PFSK-1 (cell line): ENCODE measurements around the gene BCAS4.

Experiments used
- POLR2AphosphoS5 ChIP-seq: IDR thresholded peaks from 2 replicates; pipeline ENCODE4 v1.6.1; 2012; ENCODE audit warnings: low read depth, mild to moderate bottlenecking, control low read depth, low read length, moderate library complexity
- REST ChIP-seq, 2 experiments: IDR thresholded peaks; 2 replicates each; pipeline versions ENCODE4 v1.6.1 to v1.8.0; 2011 to 2012; ENCODE audit warnings: low read depth in 2 of 2, low read length in 2 of 2, control low read depth in 1 of 2, inconsistent platforms in 1 of 2, mild to moderate bottlenecking in 1 of 2, moderate library complexity in 1 of 2; ENCODE audit not compliant: insufficient read depth in 1 of 2

- TF ChIP-seq REST (IDR thresholded peaks at IDR 0.05; ENCODE audit: insufficient read depth in 1 of 2, low read depth in 2 of 2, low read length in 2 of 2) (no peak), POLR2AphosphoS5 (no peak)
These were observed 62.5 kb downstream of the BCAS4 start for GRCh38 chr20:50857348-50857747.
